ENCODE measurements around the gene TNFAIP2. TPM values are rescaled to one million over a fixed set of nuclear protein-coding genes. Genes with fewer than 3 reads are reported as not detected.

TNFAIP2 gene
- total RNA-seq, 1 experiment from 2014 or later: 8.1 TPM

DNA sequence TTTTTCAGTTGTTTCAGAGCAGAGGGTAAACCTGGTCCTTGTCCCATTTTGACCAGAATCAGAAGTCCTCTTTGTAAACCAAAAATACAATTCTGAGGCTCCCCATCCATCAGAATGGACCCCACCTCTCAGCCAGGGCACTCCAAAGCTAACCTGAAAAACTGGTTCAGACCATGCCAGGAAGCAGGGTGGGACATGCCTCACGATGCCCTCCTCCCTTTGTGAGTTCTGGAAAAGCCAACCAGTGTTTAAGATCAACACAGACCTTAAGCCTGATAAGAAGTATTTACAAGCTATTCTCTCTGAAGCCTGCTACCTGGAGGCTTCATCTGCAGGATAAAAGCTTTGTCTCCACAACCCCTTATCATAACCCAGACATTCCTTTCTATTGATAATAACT, 35.4 kb downstream of the TNFAIP2 start:
- no peak overlapping the region for H3K4me3 ChIP-seq (ENCODE audit: low read depth, low read length)
- peak; percentile 80 to 87 for DNase-seq
- no peak for TF ChIP-seq CTCF (IDR thresholded peaks at IDR 0.05; ENCODE audit: insufficient read depth in 1 of 2, low read depth in 1 of 2, low read length in 1 of 2, severe bottlenecking in 1 of 2, unreplicated experiment in 1 of 2)
- peaks cover 11% of the 10 kb centered on the region for H3K36me3 Mint-ChIP-seq (ENCODE audit: insufficient read depth, unreplicated experiment)
- H3K9me3 Mint-ChIP-seq (ENCODE audit: unreplicated experiment): no peaks in the 10 kb centered on the region
- CTCF ChIA-PET: interaction anchor here (0.6 to 1.0 kb wide), 6 partner anchors 17 to 195 kb away, joined by 3 to 9 read pairs (median 4); no protein-coding TSS in a partner anchor
- no TSS peak for BruUV-seq (replicated peaks)
- peaks cover 30% of the 10 kb centered on the region for H3K9me3 ChIP-seq
- H3K27me3 Mint-ChIP-seq (ENCODE audit: insufficient read depth, unreplicated experiment): no peaks in the 10 kb centered on the region
- H3K27ac Mint-ChIP-seq (ENCODE audit: unreplicated experiment): peak overlapping the region; percentile 67
- H3K4me1 Mint-ChIP-seq (ENCODE audit: low read depth, unreplicated experiment): peaks cover 6% of the 10 kb centered on the region
- no peak overlapping the region for H3K4me3 Mint-ChIP-seq (ENCODE audit: unreplicated experiment)
- H3K27me3 ChIP-seq (replicated peaks; ENCODE audit: control insufficient read depth, insufficient read depth, low read length): no peaks in the 10 kb centered on the region
- H3K36me3 ChIP-seq (ENCODE audit: control insufficient read depth, insufficient read depth, low read length): no peaks in the 10 kb centered on the region
- H3K4me1 ChIP-seq: peaks cover 24% of the 10 kb centered on the region
- POLR2A ChIA-PET: no interaction called here
- intact Hi-C loops (cut with micrococcal nuclease; ENCODE audit: unreplicated experiment): loop anchor here (1.0 kb wide), 1 partner anchor 15 kb away; no protein-coding TSS in a partner anchor

- Mint-ChIP-seq H3K36me3 (ENCODE audit: insufficient read depth, unreplicated experiment) (peaks cover 11% of the 10 kb centered on the region), H3K4me3 (ENCODE audit: unreplicated experiment) (no peak overlapping the region), H3K27ac (ENCODE audit: unreplicated experiment) (no peak overlapping the region), H3K27me3 (ENCODE audit: insufficient read depth, unreplicated experiment) (no peaks in the 10 kb centered on the region), H3K9me3 (ENCODE audit: unreplicated experiment) (no peaks in the 10 kb centered on the region), H3K4me1 (ENCODE audit: low read depth, unreplicated experiment) (peaks cover 6% of the 10 kb centered on the region)
- intact Hi-C loops (cut with micrococcal nuclease; ENCODE audit: unreplicated experiment): no loop called here
- Histone ChIP-seq H3K27me3 (replicated peaks; ENCODE audit: control insufficient read depth, insufficient read depth, low read length) (no peaks in the 10 kb centered on the region), H3K36me3 (ENCODE audit: control insufficient read depth, insufficient read depth, low read length) (no peaks in the 10 kb centered on the region), H3K9me3 (peaks cover 30% of the 10 kb centered on the region), H3K4me1 (peaks cover 24% of the 10 kb centered on the region), H3K4me3 (ENCODE audit: low read depth, low read length) (no peak overlapping the region)
- ChIA-PET POLR2A (no interaction called here), CTCF (interaction anchor here (0.6 kb wide), 1 partner anchor 125 kb away, joined by 4 read pairs; no protein-coding TSS in a partner anchor)
- TF ChIP-seq CTCF (IDR thresholded peaks at IDR 0.05; ENCODE audit: insufficient read depth in 1 of 2, low read depth in 1 of 2, low read length in 1 of 2, severe bottlenecking in 1 of 2, unreplicated experiment in 1 of 2): no peak
- DNase-seq: no peak
- no TSS peak for BruUV-seq (replicated peaks)
Measured at GRCh38 chr14:103160321-103161053, 37.2 kb downstream of the TNFAIP2 start.

GRCh38 chr14:103161054-103161397, 37.8 kb downstream of the TNFAIP2 start:
- no TSS peak for BruUV-seq (replicated peaks)
- no peak overlapping the region for H3K4me3 ChIP-seq (ENCODE audit: low read depth, low read length)
- peaks cover 30% of the 10 kb centered on the region for H3K9me3 ChIP-seq
- H3K27me3 ChIP-seq (replicated peaks; ENCODE audit: control insufficient read depth, insufficient read depth, low read length): no peaks in the 10 kb centered on the region
- peaks cover 24% of the 10 kb centered on the region for H3K4me1 ChIP-seq
- H3K9me3 Mint-ChIP-seq (ENCODE audit: unreplicated experiment): no peaks in the 10 kb centered on the region
- H3K36me3 ChIP-seq (ENCODE audit: control insufficient read depth, insufficient read depth, low read length): no peaks in the 10 kb centered on the region
- H3K4me3 Mint-ChIP-seq (ENCODE audit: unreplicated experiment): no peak overlapping the region
- peaks cover 11% of the 10 kb centered on the region for H3K36me3 Mint-ChIP-seq (ENCODE audit: insufficient read depth, unreplicated experiment)
- peaks cover 6% of the 10 kb centered on the region for H3K4me1 Mint-ChIP-seq (ENCODE audit: low read depth, unreplicated experiment)
- intact Hi-C loops (cut with micrococcal nuclease; ENCODE audit: unreplicated experiment): no loop called here
- ChIA-PET POLR2A (no interaction called here), CTCF (interaction anchor here (0.6 kb wide), 1 partner anchor 124 kb away, joined by 4 read pairs; no protein-coding TSS in a partner anchor)
- TF ChIP-seq CTCF (IDR thresholded peaks at IDR 0.05; ENCODE audit: insufficient read depth in 1 of 2, low read depth in 1 of 2, low read length in 1 of 2, severe bottlenecking in 1 of 2, unreplicated experiment in 1 of 2): no peak
- no peaks in the 10 kb centered on the region for H3K27me3 Mint-ChIP-seq (ENCODE audit: insufficient read depth, unreplicated experiment)
- no peak for DNase-seq
- H3K27ac Mint-ChIP-seq (ENCODE audit: unreplicated experiment): no peak overlapping the region

Data from Caco-2 (cell line).